Spinal cord (tissue), 10 donors: ENCODE measurements around the gene TEX26. TPM values are rescaled to one million over a fixed set of nuclear protein-coding genes. Genes with fewer than 3 reads are reported as not detected.

Experiments
- DNase-seq, 6 donors: peaks; one replicate each; pipeline versions ENCODE4 v3.0.0 to v3.0.0-alpha.2; 2013 to 2015; ENCODE audit warnings: low spot score in 6 of 6, low read depth in 4 of 6
- H3K27ac ChIP-seq: one replicate; pipeline ENCODE4 v1.5.1; 2013; ENCODE audit warnings: low read depth, low read length, control low read depth
- H3K27me3 ChIP-seq: one replicate; pipeline ENCODE4 v1.6.1; 2013; ENCODE audit warnings: low read length; ENCODE audit not compliant: control insufficient read depth, insufficient read depth
- H3K36me3 ChIP-seq: one replicate; pipeline ENCODE4 v1.6.1; 2013; ENCODE audit warnings: low read length; ENCODE audit not compliant: control insufficient read depth, insufficient read depth
- H3K4me1 ChIP-seq: one replicate; pipeline ENCODE4 v1.6.1; 2013; ENCODE audit warnings: low read length; ENCODE audit not compliant: control insufficient read depth, insufficient read depth
- H3K4me3 ChIP-seq: one replicate; pipeline ENCODE4 v1.5.1; 2013; ENCODE audit warnings: low read depth, low read length, control low read depth
- H3K9me3 ChIP-seq: one replicate; pipeline ENCODE4 v1.6.1; 2013; ENCODE audit warnings: low read length; ENCODE audit not compliant: control insufficient read depth, insufficient read depth
- WGBS: methylation state at CpG from one replicate; pipeline ENCODE4 v1.1.5; 2013; ENCODE audit warnings: missing lambda C conversion rate; ENCODE audit not compliant: insufficient coverage; 5-methylcytosine and 5-hydroxymethylcytosine counted together
- polyA plus RNA-seq, 2 donors: library from polyadenylated mRNA; unstranded; fragments of 120-200 nt; gene quantifications; one replicate each; pipeline ENCODE4 v1.2.1, GENCODE V29; 2013; ENCODE audit not compliant: insufficient read length in 2 of 2
- total RNA-seq, 2 donors: library from RNA; depleted of rRNA in 1 of 2; stranded (reverse); fragments of 120-200 nt in 1 of 2; fragments of >200 nt in 1 of 2; gene quantifications; one replicate each; pipeline versions ENCODE4 v1.2.3 to v1.2.4, GENCODE V29; 2013 to 2014
- donor health status: healthy.

The TEX26 gene
- total and polyA plus RNA-seq, 4 donors: 1.9 to 4.0 (median 2.4) TPM

GRCh38 chr13:31018511-31018910 lies 86.1 kb downstream of the TEX26 start:
- Histone ChIP-seq H3K27ac (no peak overlapping the region), H3K4me1 (peaks cover 5% of the 10 kb centered on the region), H3K36me3 (no peaks in the 10 kb centered on the region), H3K4me3 (no peak overlapping the region), H3K27me3 (no peaks in the 10 kb centered on the region), H3K9me3 (no peaks in the 10 kb centered on the region)
- no peak for DNase-seq
- WGBS: 98% methylated on average over 3 of the region's 3 CpGs

- DNase-seq: no peak
- no peaks in the 10 kb centered on the region for H3K36me3 ChIP-seq
- no peak overlapping the region for H3K4me3 ChIP-seq
- H3K4me1 ChIP-seq: peaks cover 5% of the 10 kb centered on the region
- H3K27ac ChIP-seq: no peak overlapping the region
- no peaks in the 10 kb centered on the region for H3K27me3 ChIP-seq
- H3K9me3 ChIP-seq: no peaks in the 10 kb centered on the region
- WGBS: 52% methylated on average over 2 of the region's 3 CpGs
Measured at GRCh38 chr13:31020996-31021395, 88.5 kb downstream of the TEX26 start.

GRCh38 chr13:31022288-31022895 lies 89.9 kb downstream of the TEX26 start:
- no peak overlapping the region for H3K27ac ChIP-seq
- 35% methylated on average over 11 of the region's 13 CpGs for WGBS
- peaks cover 5% of the 10 kb centered on the region for H3K4me1 ChIP-seq
- no peak overlapping the region for H3K4me3 ChIP-seq
- peak in 2 of 6 donors; percentile 69 to 86 for DNase-seq
- no peaks in the 10 kb centered on the region for H3K27me3 ChIP-seq
- H3K9me3 ChIP-seq: no peaks in the 10 kb centered on the region
- no peaks in the 10 kb centered on the region for H3K36me3 ChIP-seq

GRCh38 chr13:31022928-31023530 lies 90.6 kb downstream of the TEX26 start:
- Histone ChIP-seq H3K4me3 (no peak overlapping the region), H3K4me1 (peaks cover 5% of the 10 kb centered on the region), H3K36me3 (no peaks in the 10 kb centered on the region), H3K27ac (no peak overlapping the region), H3K9me3 (no peaks in the 10 kb centered on the region), H3K27me3 (no peaks in the 10 kb centered on the region)
- WGBS: no CpG with 5 or more reads among the region's 2 CpGs
- peak in 1 of 6 donors; percentile 32 for DNase-seq

Other genes starting within 250 kb of the TEX26 start
- gene ALOX5AP, start 197.1 kb upstream of the TEX26 start, total RNA-seq: 10 to 100 TPM in 1 of 2 donors, 1 to 10 TPM in 1; 9.6 to 23.1 TPM
- 10 to 100 TPM; 10.1 to 12.0 TPM for gene ALOX5AP, start 197.1 kb upstream of the TEX26 start, polyA plus RNA-seq
- 10 to 100 TPM; 10.8 to 12.1 TPM for gene MEDAG, start 26.4 kb upstream of the TEX26 start, total RNA-seq
- 1 to 10 TPM; 1.4 to 4.2 TPM for gene MEDAG, start 26.4 kb upstream of the TEX26 start, polyA plus RNA-seq
- 100 to 1,000 TPM in 1 of 2 donors, 10 to 100 TPM in 1; 77.2 to 182 TPM for gene HSPH1, start 229.2 kb downstream of the TEX26 start, total RNA-seq
- 100 to 1,000 TPM; 151 to 165 TPM for gene HSPH1, start 229.2 kb downstream of the TEX26 start, polyA plus RNA-seq